HepG2 (cell line): Measurements from ENCODE around the gene ANKMY2. TPM values are rescaled to one million over a fixed set of nuclear protein-coding genes. Genes with fewer than 3 reads are reported as not detected.

Experiments used
- ATAC-seq: fragments of 200-7000 bp; cut with Tn5 transposase; 3 replicates; pipeline ENCODE4 v1.9.1; 2020; ENCODE audit warnings: mild to moderate bottlenecking, moderate library complexity
- BruUV-seq: library from RNA; stranded (reverse); fragments of 400-500 nt; replicated peaks from 2 replicates; lab custom pipeline; 2021; lab: Mats Ljungman, UMichigan
- CTCF ChIA-PET: fragments of 300-600 bp; formaldehyde crosslinking; extraction: SDS; loops from one replicate; lab custom pipeline; 2021; ENCODE audit warnings: low total read pairs, inconsistent platforms, low intra/inter-chr PET ratio; lab: Yijun Ruan, JAX
- POLR2A ChIA-PET: fragments of 350-600 bp; sonication (Branson Sonifier 250); formaldehyde crosslinking; loops from one replicate; lab custom pipeline; 2020; ENCODE audit warnings: antibody characterized with exemption, inconsistent platforms; lab: Yijun Ruan, JAX
- DNase-seq: peaks from one replicate; pipeline ENCODE4 v3.0.0-alpha.2; 2015; ENCODE audit warnings: low spot score
- FAIRE-seq: peaks from 3 replicates; lab custom pipeline; 2011; peaks lifted over from hg19 to GRCh38; lab: Jason Lieb, UNC
- H2AFZ ChIP-seq: one replicate; pipeline ENCODE4 v1.6.1; 2011; ENCODE audit warnings: low read length, inconsistent platforms
- H3K27ac ChIP-seq: fragments of 300-600 bp; 3 replicates; pipeline ENCODE4 v1.8.0; 2011; ENCODE audit warnings: mixed run types, mild to moderate bottlenecking, mixed read lengths, low read length, inconsistent platforms; ENCODE audit not compliant: insufficient read depth; ENCODE audit errors: extremely low read length
- H3K27me3 ChIP-seq, 2 experiments: fragments of 200-600 bp in 1 of 2; 2 replicates in 1 of 2; 3 replicates in 1 of 2; pipeline versions ENCODE4 v1.6.0 to v1.8.0; 2011; ENCODE audit warnings: low read length in 2 of 2, mild to moderate bottlenecking in 2 of 2, moderate library complexity in 2 of 2, inconsistent platforms in 1 of 2; ENCODE audit not compliant: insufficient read depth in 2 of 2, control insufficient read depth in 1 of 2
- H3K36me3 ChIP-seq, 2 experiments: fragments of 200-600 bp in 1 of 2; replicated peaks in 1 of 2; 2 replicates in 1 of 2; 3 replicates in 1 of 2; pipeline versions ENCODE4 v1.5.1 to v1.8.0; 2011; ENCODE audit warnings: low read length in 2 of 2, inconsistent platforms in 1 of 2; ENCODE audit not compliant: insufficient read depth in 2 of 2, control insufficient read depth in 1 of 2
- H3K4me1 ChIP-seq: 2 replicates; pipeline ENCODE4 v1.5.1; 2012; ENCODE audit warnings: low read length, inconsistent platforms; ENCODE audit not compliant: insufficient read depth
- H3K4me2 ChIP-seq: 2 replicates; pipeline ENCODE4 v1.6.0; 2011; ENCODE audit warnings: low read depth, low read length, inconsistent platforms
- H3K4me3 ChIP-seq, 3 experiments: fragments of 200-600 bp in 1 of 3; sonication (generic), shearing (Covaris generic) in 1 of 3; replicated peaks in 1 of 3; 2 replicates each; pipeline ENCODE4 v1.5.1; 2011 to 2016; ENCODE audit warnings: low read length in 3 of 3, inconsistent platforms in 2 of 3, low read depth in 2 of 3, mild to moderate bottlenecking in 2 of 3, control low read depth in 1 of 3, mixed read lengths in 1 of 3; ENCODE audit not compliant: insufficient read depth in 1 of 3
- H3K79me2 ChIP-seq: one replicate; pipeline ENCODE4 v1.6.1; 2011; ENCODE audit warnings: low read length, inconsistent platforms; ENCODE audit not compliant: insufficient read depth
- H3K9ac ChIP-seq: 2 replicates; pipeline ENCODE4 v1.6.0; 2011; ENCODE audit warnings: mild to moderate bottlenecking, low read depth, low read length, inconsistent platforms; ENCODE audit not compliant: insufficient read depth
- H3K9me3 ChIP-seq: 2 replicates; pipeline ENCODE4 v1.5.1; 2012; ENCODE audit warnings: mild to moderate bottlenecking, low read length
- H4K20me1 ChIP-seq: 2 replicates; pipeline ENCODE4 v1.6.0; 2011; ENCODE audit warnings: inconsistent platforms, mild to moderate bottlenecking, low read length, moderate library complexity; ENCODE audit not compliant: insufficient read depth
- AGO2 ChIP-seq: fragments of 200-400 bp; formaldehyde crosslinking; optimal IDR thresholded peaks from 2 replicates; pipeline ENCODE3; 2017; ENCODE audit warnings: mild to moderate bottlenecking, low read depth, low read length, moderate library complexity
- GTF3A ChIP-seq: sonication (generic); formaldehyde crosslinking; conservative IDR thresholded peaks from 2 replicates; pipeline ENCODE4 v1.4.0; 2020; ENCODE audit warnings: mild to moderate bottlenecking, missing genetic modification reagents
- JARID2 ChIP-seq: sonication (generic); formaldehyde crosslinking; IDR thresholded peaks from 2 replicates; pipeline ENCODE4 v1.8.1; 2023; ENCODE audit warnings: missing genetic modification reagents, inconsistent platforms; ENCODE audit not compliant: insufficient replicate concordance
- NFE2L2 ChIP-seq: fragments of 150-350 bp; IDR thresholded peaks from 2 replicates; pipeline ENCODE4 v1.6.1; 2014; ENCODE audit warnings: low read length
- NONO ChIP-seq, 2 experiments: fragments of 450-650 bp in 1 of 2; sonication (generic) in 1 of 2; formaldehyde crosslinking in 1 of 2; IDR thresholded peaks in 1 of 2; conservative IDR thresholded peaks in 1 of 2; 2 replicates each; pipeline versions ENCODE4 v1.6.1 to v1.8.0; 2017 to 2022; ENCODE audit warnings: mild to moderate bottlenecking in 1 of 2, missing genetic modification reagents in 1 of 2, moderate library complexity in 1 of 2
- RELA ChIP-seq: sonication (generic); formaldehyde crosslinking; IDR thresholded peaks from 2 replicates; pipeline ENCODE4 v1.4.0; 2020; ENCODE audit warnings: missing genetic modification reagents
- ZNF343 ChIP-seq: sonication (generic); formaldehyde crosslinking; IDR thresholded peaks from 2 replicates; pipeline ENCODE4 v1.4.0; 2020; ENCODE audit warnings: mild to moderate bottlenecking, missing genetic modification reagents
- WGBS: methylation state at CpG from one replicate; pipeline ENCODE4 v1.1.6; 2017; ENCODE audit warnings: low lambda C conversion rate; 5-methylcytosine and 5-hydroxymethylcytosine counted together
- in situ Hi-C: cut with HindIII; loops from 2 replicates; pipeline ENCODE4 v1.10.0; 2017; ENCODE audit warnings: low pct_unique_long_range_greater_than_20kb; ENCODE audit not compliant: extremely low pct_ligation_motif_present
- intact Hi-C: fragments of 100-400 bp; cut with micrococcal nuclease; formaldehyde crosslinking; loops from one replicate; pipeline ENCODE4 v1.10.0; 2022; ENCODE audit not compliant: unreplicated experiment
- polyA plus RNA-seq, 8 experiments: library from polyadenylated mRNA; depleted of rRNA in 3 of 8; stranded (reverse) in 7 of 8; unstranded in 1 of 8; fragments of >200 nt; fragmentation: Illumina TruSeq in 4 of 8; extraction: Trizol in 4 of 8; gene quantifications; 2 replicates each; pipeline versions ENCODE4 v1.2.1 to v1.2.3, GENCODE V29; 2011 to 2016; ENCODE audit warnings: low read depth in 4 of 8, missing spikeins in 1 of 8, mixed read lengths in 1 of 8; ENCODE audit not compliant: insufficient read depth in 1 of 8
- total RNA-seq, 5 experiments: library from RNA; depleted of rRNA; stranded (reverse); fragments of >200 nt; fragmentation: Illumina TruSeq; extraction: Trizol; gene quantifications; 2 replicates each; pipeline ENCODE4 v1.2.3, GENCODE V29; 2016; ENCODE audit warnings: low read depth in 1 of 5

ANKMY2 gene
- total and polyA plus RNA-seq, 2 of the 13 experiments (the other 11 are each of a cell fraction or from before 2014, with no cell fraction given) = 12.2 to 21.6 TPM

- TF ChIP-seq ZNF343 (no peak), RELA (CRISPR knock-in tag) (no peak), NONO (IDR thresholded peaks at IDR 0.05) (no peak), NONO (CRISPR knock-in tag; conservative IDR thresholded peaks at IDR 0.05) (no peak), AGO2 (no peak), JARID2 (CRISPR knock-in tag) (no peak), GTF3A (no peak), NFE2L2 (no peak)
- TF ChIP-seq, all 625 proteins: peak for 0
- DNase-seq (no peak), FAIRE-seq (no peak), ATAC-seq (no peak)
- BruUV-seq = no TSS peak
- ChIA-PET CTCF (no interaction called here), POLR2A (no interaction called here)
- Histone ChIP-seq H3K9me3 (no peaks in the 10 kb centered on the region), H4K20me1 (no peaks in the 10 kb centered on the region; the same call in 1 of the 2 replicates), H3K4me1 (peaks cover 31% of the 10 kb centered on the region), H2AFZ (no peak overlapping the region), H3K4me2 (no peak overlapping the region), H3K36me3 (peaks cover 0 to 13% of the 10 kb centered on the region in 2 experiments; a peak in 3 of 5 replicates), H3K27ac (no peak overlapping the region), H3K79me2 (peaks cover 21% of the 10 kb centered on the region), H3K9ac (no peak overlapping the region), H3K4me3 (no peak overlapping the region), H3K27me3 (no peaks in the 10 kb centered on the region)
- 93% methylated on average over 7 of the region's 7 CpGs for WGBS
- in situ Hi-C loops = no loop called here
- intact Hi-C loops = no loop called here
These were observed 7.0 kb downstream of the ANKMY2 start for GRCh38 chr7:16638282-16639280.
